ENCODE measurements around the gene FAM221B.

The FAM221B gene

DNA sequence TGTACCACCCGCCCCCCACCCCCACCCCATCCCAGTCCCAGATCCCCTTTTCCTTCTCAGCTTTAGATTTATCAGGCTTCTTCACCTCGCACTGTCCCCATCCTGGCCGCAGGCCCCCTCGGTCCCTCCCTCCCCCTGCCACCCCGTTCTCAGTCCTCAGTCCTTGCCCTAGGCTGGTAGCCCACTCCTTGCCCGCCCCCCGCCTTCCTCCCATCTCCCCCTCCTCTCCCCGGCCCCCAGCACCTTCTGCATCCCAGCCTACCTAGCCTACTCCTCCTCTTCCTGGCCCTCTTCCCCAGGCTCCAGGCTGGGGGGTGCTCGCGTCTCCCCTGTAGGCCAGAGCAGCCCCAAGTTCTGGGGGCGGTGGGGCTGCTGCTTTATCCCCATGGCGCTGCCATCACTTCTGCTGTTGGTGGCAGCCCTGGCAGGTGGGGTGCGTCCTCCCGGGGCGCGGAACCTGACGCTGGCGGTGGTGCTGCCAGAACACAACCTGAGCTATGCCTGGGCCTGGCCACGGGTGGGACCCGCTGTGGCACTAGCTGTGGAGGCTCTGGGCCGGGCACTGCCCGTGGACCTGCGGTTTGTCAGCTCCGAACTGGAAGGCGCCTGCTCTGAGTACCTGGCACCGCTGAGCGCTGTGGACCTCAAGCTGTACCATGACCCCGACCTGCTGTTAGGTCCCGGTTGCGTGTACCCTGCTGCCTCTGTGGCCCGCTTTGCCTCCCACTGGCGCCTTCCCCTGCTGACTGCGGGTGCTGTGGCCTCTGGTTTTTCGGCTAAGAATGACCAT, 36.3 kb downstream of the FAM221B start:
- in situ Hi-C loops (cut with MboI; ENCODE audit: low sequenced_read_pairs) = no loop called here

DNA sequence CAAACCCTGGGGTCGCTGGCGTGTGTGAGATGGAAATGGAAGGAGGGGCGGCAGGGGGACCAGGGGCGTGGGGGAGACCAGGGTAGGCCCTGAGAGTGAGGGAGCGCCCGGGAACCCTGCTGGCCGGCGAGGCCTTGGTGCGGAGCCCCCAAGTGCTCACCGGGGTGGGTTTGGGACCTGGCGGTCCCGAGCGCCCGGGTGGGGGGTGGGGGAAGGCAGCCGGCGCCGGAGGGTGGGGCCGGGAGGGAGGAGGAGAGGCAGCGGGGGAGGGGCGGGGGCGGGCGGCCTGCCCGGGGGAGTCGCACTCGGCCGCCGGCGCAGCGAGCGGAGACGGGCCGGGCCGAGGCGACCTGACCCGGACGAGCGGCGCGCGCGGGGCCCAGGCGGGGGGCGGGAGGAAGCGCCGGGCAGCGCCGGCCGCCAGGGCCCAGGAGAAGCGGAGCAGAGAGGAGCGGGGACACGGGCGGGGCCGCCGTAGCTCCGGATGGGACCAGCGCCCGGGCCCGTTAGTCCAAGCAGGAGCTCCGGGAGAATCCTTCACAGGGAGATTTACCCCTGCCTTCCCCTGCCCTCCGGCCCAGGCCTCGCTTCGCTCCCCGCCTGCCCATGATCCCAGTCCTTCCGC, 37.1 kb downstream of the FAM221B start, which contains the start of gene NPR2:
Gene NPR2, plus strand, starts transcription at position 295 of the 625 bp plus-strand sequence. CDS start 818 bp downstream, outside the sequence.
- in situ Hi-C loops (cut with MboI; ENCODE audit: low sequenced_read_pairs) = no loop called here

DNA sequence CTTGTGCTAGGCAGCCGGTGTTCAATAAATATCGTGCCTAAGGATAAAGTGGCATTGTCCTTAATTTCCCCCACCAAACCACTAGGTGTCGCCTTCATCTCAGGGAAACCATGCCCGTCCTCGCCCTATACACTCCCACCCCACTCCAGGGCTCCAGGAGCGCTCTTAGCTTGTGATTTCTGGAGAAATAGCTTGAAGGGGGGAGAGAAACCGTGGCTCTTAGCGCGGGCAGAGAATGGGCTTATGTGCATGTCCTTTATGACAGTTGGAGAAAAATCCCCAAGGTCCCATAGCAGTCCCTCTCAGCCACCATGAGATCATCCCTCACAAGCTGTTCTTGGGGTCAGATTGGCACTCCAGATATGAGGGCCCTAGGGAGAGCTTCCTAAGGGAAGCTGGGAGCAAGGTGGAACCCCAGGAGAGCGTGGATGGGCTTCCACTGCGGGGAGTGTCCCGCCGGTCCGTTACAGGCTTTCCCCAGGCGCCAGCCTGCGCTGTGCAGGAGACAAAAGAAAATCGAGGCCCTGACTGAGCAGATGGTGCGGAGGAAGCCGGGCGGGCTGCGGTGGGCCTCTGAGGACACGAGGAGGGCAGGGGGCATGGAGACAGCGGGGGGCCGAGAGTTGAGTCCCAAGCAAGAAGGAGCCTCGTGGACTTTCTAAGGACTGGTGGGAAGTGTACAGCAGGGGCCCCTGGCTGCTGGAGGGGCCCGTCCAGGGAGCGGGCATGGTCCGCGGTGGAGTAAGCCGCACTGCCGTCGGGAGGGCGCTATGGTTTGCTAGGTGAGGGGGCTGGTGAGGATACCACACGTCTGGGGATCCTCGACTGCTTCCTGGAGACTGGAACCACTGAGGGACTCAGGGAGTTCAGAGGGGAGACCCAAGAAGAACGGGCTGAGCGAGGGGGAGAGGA, 37.9 kb downstream of the FAM221B start:
- in situ Hi-C loops (cut with MboI; ENCODE audit: low sequenced_read_pairs) = no loop called here

DNA sequence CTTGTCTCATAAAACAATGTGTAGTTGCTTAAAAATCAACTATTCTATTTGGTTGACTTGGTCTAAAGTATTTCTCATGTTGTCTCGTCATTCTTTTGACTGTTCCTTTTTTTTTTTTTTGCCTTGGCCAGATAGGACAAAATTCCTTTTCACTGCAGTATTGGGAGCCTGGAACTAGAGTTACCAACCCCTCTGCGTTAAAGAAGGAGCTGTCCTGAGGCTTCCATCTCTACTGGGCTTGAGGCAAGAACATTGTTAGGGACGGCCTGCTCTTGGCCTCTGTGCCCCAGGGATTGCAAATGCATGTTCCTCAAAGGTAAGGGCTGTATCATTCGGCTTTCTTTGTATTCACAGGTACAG, 38.5 kb downstream of the FAM221B start:
- in situ Hi-C loops (cut with MboI; ENCODE audit: low sequenced_read_pairs) = no loop called here

DNA sequence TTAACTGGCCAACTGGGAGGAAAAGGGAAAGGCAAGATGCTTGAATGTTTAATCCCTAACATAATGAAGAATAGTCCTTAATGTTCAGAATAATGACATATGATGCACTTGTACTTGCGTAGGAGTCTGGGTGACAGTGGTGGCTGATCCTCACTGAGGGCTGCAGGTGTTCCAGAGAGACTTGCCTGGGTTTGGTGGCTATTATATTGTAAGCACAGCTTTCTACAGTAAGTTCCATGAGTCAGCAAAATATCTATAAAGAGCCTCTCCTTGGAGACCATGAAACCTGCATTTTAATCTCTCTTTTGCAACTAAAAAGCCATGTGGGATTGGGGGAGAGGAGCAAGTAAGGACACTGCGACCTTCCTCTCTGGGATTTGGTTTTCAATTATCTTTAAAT, 39.0 kb downstream of the FAM221B start:
- in situ Hi-C loops (cut with MboI; ENCODE audit: low sequenced_read_pairs) = no loop called here

DNA sequence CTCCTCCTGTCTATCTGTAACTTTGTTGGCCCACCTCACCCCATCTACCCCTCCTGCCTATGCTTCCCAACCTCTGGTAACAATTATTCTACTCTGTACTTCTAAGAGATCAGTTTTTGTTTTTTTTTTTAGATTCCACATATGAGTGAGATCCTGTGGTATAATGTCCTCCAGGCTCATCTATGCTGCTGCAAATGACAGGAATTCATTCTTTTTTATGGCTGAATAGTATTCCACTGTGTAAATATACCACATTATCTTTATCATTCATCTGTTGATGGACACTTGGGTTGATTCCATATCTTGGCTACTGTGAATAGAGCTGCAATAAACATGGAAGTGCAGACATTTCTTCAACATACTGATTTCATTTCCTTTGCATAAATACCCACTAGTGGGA, 45.1 kb downstream of the FAM221B start:
- in situ Hi-C loops (cut with MboI; ENCODE audit: low sequenced_read_pairs) = no loop called here

DNA sequence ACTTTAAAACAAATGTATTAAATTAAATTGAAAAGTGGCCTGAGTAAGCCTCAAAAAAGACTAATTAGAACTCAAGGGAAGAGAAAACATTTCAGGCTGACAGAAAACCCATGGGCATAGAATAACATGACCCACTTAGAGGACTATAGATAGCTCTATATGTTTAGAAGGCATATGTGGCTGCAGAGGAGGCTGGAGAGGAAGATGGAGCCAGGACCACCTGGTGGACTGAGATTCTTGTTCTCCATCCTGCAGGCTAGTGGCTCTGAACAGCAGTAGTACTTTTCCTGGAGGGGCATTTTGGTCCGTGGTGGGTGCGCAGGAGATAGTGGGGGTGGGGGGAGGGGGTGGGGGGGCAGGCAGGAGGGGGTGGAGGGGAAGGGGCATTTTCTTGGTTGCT, 47.5 kb downstream of the FAM221B start:
- in situ Hi-C loops (cut with MboI; ENCODE audit: low sequenced_read_pairs) = no loop called here

DNA sequence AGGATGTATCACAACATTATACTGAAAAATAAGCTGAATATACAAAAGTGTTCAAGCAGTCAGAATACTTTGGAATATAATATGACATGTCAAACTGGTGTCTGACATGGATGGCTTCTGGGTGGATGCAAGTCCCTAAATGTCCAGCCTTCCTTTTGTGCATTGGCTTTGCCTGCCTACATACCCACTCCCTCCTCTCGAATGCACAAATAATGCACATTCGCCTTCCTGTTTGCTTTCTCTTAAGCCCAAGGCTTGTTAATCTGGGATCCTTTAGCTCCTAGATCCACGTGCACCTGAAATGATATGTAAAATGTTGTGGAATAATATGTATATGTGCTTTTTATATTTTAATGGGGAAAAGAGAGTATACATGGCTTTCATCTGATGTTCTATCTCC, 50.0 kb downstream of the FAM221B start:
- in situ Hi-C loops (cut with MboI; ENCODE audit: low sequenced_read_pairs) = no loop called here

DNA sequence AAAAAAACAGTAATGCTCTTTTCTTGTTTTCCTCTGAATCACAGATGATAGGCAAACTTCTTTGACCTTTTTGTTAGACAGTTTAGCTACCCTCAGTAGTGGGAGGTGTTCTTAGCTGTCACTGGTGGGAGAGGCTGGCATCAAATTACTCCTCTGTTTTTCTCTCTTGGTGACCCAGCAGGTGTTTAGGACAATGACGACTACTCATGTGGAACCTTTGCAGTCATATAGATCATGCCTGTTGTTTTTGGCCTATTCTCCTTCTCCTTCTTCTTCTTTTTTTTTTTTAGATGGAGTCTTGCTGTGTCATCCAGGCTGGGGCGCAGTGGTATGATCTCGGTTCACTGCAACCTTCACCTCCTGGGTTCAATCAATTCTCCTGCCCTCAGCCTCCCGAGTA, 52.5 kb downstream of the FAM221B start:
- in situ Hi-C loops (cut with MboI; ENCODE audit: low sequenced_read_pairs) = no loop called here

DNA sequence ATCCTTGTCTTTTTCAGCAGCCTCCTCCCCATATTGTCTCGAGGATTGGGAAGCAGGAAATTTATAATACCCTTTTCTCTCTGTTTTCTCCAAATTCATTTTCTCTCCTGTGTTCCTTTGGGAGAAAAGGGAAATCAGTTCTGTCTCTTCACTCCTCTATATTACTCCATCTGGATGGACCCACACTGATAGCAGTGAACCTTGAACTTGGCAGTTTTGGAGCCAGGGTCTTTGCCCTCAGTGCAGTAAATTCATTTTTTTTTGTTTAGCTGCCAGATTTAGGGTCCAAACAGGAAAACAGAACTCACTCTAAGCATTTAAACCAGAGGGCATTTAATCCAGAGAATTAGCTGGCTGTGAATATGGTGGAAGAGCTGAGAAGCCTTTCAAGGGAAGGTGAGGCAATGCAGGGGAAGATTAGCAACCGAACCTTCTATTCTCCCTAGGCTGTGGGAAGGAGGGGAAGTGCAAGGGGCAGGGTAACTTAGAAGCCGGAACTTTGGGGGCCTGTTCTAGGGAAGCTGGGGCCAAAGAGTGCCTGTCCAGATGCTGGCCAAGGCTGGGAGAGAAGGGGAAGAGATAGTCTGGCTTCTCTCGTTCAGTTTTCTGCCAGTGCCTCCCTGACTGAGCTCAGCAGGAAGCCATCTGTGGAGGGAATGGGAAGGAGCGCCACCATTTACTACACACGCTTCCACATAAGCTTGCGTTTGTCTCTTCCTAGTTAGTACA, 53.5 kb downstream of the FAM221B start:
- in situ Hi-C loops (cut with MboI; ENCODE audit: low sequenced_read_pairs) = no loop called here

DNA sequence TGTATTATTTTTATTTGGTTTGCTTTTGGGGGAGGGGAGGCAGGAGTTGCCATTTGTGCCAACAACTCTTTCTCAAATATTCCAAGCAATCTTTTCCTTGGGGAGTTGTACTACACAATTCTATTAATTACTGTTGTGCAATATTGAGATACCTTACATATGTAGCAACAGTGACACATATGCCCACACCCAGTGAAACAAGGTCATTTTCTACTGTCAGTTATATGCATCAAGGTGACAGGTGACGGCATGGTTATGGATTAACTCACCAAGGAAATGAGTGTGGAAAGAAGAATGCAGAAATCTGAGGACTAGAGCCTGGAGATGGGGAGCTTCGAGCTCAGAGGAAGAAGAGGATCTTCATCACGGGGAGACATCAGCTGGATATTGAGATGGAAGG, 56.6 kb downstream of the FAM221B start:
- in situ Hi-C loops (cut with MboI; ENCODE audit: low sequenced_read_pairs) = no loop called here

DNA sequence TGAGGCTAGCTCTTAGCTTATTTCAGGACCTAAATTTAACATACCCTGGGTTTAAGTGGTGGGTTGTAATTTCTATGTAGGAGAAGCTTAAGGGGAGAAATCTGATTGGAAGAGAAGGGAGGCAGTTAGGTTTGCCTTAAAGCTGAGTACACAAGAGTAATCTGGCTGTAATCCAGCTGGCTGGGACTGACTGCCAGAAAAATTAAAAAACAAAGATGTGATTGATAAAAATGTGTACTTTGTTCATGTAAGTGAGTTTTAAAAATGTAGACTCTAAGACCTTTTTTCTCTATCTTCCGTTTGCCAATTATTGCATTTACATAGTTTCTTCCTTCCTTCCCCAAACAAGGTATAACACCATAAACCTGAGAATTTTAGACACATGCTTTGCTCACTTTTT, 57.0 kb downstream of the FAM221B start:
- in situ Hi-C loops (cut with MboI; ENCODE audit: low sequenced_read_pairs) = no loop called here

DNA sequence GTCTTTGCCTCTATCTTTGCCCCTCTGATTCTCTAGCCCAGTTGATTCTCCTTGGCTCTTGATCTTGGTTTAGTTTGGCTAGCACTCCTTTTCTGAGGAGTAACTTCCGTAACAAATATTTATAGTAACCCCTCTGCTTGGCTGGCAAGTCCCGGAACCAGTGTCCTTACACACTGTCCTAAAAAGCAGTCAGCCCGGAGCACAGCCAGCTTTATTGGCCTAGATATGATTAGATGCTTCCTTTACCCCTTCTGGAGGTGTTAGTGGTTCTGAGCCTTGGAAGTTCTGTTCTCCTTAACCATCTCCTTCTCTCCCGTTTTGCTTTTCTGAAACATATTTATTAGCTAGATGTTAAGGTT, 57.5 kb downstream of the FAM221B start:
- in situ Hi-C loops (cut with MboI; ENCODE audit: low sequenced_read_pairs) = no loop called here

DNA sequence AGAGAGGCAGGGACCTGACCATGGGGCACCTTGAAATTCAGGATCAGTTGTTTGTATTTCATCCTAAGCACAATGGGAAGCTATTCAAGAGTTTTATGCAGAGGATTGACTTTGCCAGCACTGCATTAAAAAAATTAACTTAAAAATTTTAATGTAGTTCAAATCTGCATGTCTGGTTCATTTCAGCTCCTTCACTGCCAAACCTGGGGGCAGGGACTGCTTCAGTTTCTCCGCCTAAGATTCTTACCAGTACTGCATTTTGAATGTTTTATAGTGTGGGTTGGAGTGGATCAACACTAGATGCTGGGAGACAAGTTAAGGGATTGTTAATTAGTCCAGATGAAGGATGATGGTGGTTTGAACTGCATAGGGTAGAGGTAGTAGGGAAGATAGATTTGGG, 58.8 kb downstream of the FAM221B start:
- in situ Hi-C loops (cut with MboI; ENCODE audit: low sequenced_read_pairs) = no loop called here

DNA sequence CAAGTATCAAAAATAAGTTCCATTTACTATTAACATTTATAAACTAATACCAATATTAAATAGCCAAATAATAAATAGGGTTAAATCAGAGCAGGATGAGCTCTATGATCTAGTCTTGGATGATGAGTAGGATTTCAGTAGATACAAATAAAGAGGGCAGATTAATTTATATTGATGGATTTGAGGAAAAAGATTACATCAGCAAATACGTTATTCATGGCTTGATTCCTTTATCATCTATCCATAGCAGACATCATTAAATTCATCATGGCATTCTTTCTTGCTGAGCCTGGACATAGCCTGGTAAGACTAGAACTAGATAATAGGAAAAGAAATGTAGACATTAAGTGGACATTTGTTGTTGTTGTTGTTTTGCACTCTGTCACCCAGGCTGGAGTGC, 61.1 kb downstream of the FAM221B start:
- in situ Hi-C loops (cut with MboI; ENCODE audit: low sequenced_read_pairs) = no loop called here

DNA sequence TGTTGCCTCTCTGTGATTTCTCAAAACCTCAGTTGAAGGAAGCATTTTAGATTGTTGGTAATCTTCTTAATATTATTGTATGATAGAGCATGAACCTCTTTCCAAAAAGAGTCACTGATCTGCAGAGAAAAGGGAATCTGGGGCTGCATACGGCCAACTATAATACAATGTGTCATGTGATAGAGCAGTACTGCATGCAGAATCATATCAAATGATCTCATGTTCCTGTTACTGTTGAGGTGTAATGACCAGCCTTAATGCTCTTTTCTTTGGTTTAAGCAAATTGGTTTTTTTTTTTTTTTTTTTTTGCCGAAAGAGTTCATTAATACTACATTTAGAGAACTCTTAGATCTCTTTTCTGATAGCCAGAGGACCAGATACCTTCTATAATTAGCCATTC, 61.5 kb downstream of the FAM221B start:
- in situ Hi-C loops (cut with MboI; ENCODE audit: low sequenced_read_pairs) = no loop called here
